HG03108 (cell line): ENCODE data around the gene PARP11.
"Not testable (repeated sequence)": the region's sequence is repeated elsewhere in the genome, so short reads cannot be mapped to it uniquely, and the experiment has no call there.

ENCODE experiments used
- ATAC-seq: cut with Tn5 transposase; IDR thresholded peaks from one replicate; pipeline ENCODE4 v1.9.1; 2021; ENCODE audit warnings: moderate library complexity; ENCODE audit not compliant: unreplicated experiment

Gene PARP11

DNA sequence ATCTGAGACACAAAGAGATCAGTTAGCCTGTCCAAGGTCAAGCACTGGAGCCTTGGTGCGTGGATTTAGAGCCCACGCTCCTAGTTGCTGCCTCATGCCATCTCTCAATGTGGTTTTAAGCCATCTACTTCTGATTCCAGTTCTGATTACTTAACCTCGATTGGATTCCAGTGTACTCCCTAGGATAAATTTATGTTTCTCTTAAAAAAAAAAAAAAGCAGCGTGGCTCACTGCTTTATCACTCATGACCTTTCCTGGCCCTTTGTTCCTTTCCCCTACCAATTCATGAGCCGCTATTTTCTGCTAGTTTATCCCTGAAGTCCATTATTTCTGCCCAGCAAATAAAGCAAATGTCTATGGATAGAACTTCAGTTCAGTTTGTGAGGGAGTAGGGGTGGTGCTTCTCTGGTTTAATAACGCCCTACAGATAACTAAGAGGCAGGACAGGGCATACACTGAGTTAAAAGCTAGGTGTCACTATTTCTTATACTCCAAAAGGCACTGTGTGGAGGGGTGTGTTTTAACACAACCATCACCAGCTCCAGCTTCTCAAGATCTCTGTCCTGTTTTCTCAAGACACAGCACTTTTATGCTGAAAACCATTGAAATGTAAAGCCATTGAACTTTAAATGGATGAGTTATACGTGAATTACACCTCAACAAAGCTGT lies 9.8 kb upstream of the PARP11 start:
- no peak for ATAC-seq

DNA sequence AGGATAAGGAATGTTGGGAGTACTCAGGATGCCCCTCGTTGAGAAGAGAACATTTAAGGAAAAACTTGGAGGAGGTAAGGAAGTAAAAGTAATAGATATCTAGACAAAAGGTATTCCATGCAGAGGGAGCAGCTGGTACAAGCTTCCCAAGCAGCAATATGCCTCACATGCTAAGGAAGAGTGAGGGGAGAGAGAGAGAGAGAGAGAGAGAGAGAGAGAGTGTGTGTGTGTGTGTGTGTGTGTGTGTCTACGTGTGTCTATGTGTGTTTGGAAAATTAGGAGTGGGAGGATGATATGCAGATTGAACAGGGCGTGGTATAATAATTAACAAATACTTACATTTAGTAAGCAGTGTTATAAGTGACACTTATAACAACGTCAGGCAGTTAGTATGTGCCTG lies 9.2 kb upstream of the PARP11 start:
- no peak for ATAC-seq

DNA sequence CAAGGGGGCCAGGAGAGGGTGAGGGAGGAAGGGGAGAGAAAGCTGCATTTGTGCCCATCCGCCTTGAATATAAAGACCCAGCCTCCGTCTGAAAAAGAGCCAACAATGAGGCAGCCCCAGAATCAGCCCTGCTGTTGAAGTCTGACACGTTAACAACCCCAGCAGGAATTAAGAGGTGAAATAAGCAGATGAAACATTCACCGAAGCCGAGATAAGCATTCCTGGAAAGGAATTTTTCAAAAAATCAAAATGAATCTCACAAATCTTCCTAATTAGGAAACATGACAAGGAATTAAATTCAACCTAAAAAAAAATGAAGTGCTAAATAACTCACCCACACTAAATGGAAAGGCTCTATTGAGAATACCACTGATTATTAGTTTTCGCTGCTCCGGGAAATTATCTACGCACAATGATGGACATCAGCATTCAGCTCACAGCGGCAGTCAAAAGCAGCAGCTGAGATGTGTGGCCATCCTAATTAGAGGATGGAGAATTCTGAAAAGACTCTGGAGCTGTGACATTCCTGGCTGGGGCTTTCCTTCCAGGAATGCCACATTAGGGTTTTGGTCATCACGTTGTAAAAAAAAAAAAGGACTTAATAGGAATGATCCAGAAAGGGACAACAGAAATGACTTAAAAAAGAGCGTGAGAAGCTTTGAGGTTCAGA lies 8.2 kb upstream of the PARP11 start:
- no peak for ATAC-seq

DNA sequence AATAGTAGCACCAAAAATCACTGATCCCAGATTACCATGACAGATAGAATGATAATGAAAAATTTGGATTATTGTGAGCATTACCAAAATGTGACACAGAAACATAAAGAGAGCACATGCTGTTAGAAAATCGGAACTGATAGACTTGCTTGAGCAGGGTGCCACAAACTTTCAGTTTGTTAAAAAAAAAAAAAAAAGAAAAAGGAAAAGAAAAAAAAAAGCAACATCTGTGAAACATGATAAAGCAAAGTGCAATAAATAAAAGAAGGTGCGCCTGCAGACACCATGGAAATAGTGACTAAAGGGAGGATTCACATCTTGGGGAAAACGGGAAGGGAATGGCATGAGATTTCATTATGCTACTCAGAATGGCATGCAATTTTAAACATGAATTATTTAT lies 6.6 kb upstream of the PARP11 start:
- no peak for ATAC-seq

DNA sequence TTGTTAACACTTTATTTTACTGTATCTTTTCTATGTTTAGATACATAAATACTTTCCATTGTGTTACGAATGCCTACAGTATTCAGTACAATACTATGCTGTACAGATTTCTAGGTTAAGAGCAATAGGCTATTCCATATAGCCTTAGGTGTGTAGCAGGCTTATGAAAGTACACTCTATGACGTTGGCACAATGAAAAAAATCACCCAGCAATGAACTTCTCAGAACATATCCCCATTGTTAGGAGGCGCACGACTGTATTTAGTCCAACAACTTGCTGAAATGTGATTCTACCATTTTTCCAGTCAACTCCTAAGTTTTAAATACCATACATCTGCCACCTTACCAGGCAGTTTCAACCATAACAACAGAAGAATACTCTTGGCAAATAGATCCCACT lies 1.8 kb downstream of the PARP11 start:
- ATAC-seq = no peak

DNA sequence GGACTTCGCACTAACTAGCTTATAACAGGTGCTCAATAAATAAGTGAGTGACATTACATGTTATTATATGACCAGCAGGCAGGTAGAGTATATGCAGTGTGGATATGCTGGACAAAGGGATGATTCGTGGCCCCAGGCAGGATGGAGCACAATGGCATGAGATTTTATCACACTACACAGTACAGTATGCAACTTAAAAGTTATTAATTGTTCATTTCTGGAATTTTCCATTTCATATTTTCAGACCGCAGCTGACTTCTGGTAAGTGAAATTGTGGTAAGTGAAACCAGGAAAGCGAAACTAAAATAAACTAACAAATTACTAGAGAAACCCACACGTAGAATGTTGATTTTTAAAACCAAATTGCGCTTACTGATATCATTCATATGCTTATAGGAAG lies 3.3 kb downstream of the PARP11 start:
- no peak for ATAC-seq

DNA sequence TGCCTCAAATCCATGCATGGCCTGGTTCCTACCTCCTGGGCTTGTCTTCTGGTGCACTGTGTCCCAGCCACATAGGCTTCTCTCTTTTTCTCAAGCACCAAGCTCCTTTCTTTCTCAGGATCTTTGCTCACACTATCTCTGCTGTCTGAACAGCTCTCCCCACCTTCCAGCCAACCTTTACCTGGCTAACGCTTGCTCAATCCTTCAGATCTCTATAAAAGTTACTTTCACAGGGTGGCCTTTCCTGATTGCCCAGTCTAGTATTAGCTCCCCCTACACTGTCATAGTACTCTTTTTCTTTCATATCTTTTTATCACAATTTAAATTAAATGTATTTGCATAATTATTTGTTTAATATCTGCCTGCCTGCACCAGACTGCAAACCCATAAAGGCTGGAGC lies 3.8 kb downstream of the PARP11 start:
- no peak for ATAC-seq

DNA sequence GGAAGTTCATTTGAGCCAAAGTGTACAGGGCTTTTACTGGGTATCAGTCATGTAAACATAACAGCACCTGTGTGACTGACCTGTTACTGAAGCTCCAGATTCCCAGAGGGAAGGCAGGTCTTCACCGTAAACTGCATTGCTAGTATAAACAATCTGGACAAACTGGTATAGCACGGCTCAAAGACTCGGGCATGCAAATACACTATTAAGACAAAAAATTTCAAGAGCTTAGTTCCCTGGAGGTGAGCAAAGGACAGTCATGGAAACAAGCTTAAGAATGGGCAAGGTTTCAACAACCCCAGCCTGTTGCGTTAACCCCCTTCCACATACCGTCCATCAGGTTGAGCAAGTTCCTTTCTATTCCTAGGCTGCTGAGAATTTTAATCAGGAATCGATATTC lies 9.4 kb downstream of the PARP11 start:
- no peak for ATAC-seq

DNA sequence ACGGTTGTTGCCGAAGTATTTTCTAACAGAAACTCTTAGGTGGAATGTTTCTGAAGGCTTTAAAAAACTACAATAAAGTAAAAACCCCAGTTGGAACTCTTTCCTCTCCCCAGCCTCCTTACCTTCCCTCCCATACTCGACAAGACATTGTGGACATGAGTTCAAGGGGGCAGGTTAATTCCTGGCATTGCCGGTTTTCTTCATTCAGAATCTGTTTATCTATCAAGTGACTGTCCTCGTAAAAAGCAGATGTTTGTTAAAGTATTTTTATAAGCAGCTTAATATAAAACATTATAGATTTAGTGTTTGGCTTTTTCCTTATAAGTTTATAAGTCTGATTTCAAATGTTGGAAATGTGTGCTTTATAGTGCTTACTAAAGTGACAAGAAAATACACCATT lies 30.7 kb downstream of the PARP11 start:
- ATAC-seq = no peak

DNA sequence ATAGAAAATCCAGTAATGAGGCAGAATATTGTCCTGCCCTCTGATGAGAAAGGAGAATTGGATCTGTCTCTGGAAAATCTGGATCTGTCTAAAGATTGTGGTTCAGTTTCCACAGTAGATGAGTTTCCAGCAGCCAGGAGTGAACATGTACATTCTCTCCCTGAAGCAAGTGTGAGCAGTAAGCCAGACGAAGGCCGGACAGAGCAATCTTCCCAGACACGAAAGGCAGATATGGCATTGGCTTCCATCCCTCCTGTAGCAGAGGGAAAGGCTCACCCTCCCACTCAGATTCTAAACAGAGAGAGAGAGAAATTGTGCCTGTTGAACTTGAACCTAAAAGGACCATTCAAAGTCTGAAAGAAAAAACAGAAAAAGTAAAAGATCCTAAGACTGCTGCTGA lies 31.4 kb downstream of the PARP11 start:
- no peak for ATAC-seq

DNA sequence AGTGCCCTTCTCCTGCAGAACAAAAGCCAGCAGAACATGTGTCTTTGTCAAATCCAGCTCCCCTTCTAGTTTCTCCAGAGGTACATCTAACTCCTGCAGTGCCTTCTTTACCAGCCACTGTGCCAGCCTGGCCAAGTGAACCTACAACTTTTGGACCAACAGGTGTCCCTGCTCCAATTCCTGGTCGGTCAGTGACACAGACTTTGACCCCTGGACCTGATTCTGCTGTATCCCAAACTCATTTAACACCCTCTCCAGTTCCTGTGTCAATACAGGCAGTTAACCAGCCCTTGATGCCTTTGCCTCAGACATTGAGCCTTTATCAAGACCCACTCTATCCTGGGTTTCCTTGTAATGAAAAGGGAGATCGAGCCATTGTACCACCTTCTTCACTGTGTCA lies 32.4 kb downstream of the PARP11 start:
- not testable (repeated sequence) for ATAC-seq

DNA sequence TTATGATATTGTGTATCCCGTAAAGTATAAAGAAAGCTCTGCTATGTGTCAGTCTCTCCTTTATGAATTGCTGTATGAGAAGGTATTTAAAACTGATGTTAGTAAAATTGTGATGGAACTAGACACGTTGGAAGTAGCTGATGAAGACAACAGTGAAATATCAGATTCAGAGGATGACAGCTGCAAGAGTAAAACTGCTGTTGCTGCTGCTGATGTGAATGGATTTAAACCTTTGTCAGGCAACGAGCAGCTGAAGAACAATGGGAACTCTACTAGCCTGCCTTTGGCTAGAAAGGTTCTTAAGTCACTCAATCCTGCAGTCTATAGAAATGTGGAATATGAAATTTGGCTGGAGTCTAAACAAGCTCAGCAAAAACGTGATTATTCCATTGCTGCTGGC lies 33.5 kb downstream of the PARP11 start:
- ATAC-seq = not testable (repeated sequence)

DNA sequence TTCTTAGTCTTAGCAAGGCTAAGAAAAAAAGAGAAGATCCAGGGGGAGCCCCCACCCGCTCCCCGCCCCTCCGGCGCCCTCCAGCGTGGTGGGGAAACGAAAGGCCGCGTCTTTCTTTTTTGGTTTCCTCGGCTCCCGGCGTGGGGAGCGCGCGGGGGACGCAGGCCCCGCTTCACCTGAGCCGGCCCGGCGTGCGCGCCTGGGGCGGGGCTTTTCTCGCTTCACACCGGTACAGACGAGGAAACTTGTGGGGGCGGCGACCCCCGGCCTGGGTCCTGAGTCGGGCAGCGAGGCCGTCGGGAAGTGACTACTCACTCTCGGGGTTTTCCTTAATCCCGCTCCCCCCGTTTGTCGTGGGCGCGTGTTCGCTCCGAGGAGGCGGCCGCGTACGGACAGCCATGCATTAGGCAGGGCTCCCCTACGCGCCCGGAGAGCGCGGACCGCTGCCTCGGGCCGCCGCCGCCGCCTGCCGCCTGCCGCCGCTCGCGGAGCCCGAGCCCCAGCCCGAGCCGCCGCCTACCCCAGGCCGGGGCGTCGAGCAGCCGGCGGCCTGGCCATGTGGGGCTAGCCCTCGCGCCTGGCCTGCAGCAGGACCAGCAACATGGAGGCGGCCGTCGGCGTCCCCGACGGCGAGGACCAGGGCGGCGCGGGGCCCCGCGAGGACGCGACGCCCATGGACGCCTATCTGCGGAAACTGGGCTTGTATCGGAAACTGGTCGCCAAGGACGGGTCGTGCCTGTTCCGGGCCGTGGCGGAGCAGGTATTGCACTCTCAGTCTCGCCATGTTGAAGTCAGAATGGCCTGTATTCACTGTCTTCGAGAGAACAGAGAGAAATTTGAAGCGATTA lies 34.3 kb downstream of the PARP11 start:
- ATAC-seq = not testable (repeated sequence)

DNA sequence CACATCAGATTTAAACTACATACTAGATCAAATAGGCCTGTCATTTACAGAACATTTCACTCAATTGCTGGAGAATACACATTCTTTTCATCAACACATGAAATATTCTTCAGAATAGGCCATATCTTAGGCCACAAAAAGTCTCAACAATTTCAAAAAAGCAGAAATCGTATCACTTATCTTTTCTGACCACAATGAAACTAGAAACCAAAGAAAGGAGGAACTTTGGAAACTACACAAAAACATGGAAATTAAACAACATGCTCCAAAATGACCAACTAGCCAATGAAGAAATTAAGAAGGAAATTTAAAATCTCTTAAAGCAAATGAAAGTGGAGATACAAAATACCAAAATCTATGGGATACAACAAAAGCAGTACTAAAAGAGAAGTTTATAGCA lies 35.1 kb downstream of the PARP11 start:
- no peak for ATAC-seq

DNA sequence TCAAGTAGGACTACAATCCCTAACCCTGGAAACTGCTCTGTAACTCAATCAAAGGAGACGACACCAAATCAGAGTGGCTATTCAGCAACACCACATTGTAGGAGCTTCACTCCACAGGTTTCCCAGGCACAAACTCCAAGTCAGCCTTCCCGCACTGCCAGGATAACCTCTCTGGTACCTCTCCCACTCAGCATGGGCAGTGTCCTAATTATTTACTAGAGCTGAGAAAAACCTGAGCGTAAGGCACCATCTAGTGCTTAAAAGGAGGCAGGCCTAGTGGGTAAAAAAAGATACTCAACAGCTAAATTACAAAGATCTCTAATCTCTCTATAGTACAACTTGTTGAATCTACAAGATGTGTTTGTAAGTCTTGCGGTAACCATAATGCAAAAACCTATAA lies 36.1 kb downstream of the PARP11 start:
- no peak for ATAC-seq

DNA sequence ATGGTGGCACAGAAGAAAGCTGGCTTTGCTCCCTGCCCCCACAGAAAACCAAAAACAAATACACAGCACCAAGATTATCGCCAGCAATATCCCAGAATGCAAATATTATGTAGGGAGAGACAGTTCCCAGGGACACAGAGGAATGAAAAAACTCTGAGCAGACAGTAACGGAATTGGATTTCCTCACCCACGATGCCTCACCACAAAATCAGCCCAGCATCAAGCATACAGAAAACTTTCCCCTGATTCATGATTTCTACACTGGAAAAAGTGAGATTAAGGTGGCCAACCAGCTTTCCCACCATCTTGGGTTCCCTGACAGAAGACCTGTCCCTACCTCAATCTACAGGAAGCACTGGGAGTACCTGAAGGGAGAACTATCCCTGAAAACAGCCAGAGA lies 36.6 kb downstream of the PARP11 start:
- no peak for ATAC-seq

DNA sequence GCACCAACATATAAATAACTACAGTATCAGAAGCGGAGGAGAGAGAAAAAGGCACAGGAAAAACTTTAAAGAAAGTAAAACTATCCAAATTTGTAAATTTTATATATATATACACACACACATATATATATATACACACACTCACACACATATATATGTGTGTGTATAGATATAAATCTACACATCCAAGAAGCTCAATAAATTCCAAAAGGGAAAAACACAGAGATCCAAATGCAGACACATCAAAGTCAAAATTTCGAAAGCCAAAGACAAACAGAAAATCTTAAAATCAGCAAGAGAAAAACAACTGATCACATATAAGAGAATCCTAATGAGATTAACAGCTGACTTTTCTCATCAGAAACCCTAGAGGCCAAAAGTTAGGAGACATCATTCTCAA lies 37.3 kb downstream of the PARP11 start:
- ATAC-seq = no peak

DNA sequence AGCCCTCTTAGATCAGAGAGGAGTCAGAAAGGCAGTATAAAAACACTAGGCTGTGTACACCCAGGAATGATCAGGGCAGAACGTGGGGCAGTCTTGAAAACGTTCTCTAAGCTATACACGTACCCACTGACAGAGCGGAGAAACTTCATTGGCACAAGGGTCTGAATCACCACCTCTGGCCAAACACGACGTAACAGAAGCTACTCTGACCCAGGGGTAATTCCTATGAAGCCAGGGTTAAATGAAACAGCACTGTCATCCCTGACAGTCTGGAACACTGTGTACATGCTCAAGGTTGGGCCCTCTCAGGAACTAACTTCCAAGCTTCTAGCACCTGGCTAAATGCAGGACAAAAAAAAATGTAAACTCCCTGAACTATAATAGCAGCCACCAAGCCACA lies 38.4 kb downstream of the PARP11 start:
- ATAC-seq = no peak

DNA sequence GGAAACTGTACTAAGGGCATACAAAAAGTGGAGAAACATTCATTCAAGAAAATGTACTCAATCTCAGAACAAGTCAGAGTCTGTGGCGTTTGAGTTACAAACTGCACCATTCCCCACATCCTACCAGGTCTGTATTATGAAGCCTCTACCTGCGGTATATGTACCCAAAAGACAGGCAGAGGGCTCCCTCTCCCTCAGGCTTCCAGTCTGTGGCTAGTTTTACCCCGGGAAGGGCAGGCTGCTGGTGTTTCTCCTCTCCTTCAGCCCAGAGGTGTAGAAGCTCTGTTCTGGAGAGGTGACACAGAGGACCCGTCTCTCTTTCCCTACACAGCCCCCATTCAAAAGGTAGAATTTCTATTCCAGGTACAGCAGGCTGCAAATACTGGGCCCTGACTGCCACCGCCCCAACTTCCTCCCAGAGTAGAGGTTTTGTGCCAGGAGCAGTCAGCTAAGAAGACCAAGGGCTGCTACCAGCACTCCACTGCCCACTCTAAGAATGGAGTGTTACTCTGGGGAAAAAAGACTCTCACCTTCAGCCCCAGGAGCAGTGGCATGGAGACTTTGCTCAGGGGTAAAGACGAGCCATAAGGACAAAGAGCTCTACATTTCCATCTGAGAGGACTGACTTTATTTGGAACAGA lies 39.4 kb downstream of the PARP11 start:
- no peak for ATAC-seq

DNA sequence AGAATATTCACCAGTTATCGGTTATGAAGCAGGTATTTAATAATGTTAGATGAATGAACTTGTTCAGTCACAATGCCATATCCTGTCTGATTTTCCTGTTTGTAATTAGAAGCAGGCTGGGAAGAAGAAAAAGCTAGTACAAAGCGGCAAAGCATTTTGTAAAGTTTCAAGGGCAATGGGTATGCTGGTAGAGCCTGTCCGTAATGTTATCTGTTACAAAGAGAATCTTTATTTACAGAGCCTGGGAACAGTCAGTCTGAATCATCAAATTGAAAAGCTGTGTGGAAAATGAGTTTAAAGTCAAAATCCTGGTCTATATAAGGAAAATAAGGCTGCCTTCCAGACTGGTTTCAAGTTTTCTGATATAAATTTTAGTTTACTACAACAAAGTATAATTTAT lies 40.5 kb downstream of the PARP11 start:
- no peak for ATAC-seq

DNA sequence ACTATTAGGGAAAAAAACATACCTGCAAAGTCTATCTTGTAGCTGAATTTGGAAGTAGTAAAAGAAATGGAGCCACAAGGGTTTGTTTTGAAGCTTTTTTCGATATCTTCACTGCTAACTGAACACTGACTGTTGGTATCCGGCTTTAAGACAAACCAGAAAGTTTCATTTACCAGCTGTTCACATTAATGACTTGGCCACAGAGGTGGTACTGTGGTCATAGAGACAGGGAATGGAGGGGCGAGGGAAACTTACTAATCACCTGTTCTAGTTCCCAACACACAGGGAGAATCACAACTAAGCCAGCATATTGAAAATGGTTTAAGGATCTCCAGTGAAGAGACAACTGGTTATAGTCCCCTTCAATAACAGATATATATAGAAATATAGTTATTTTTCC lies 44.3 kb downstream of the PARP11 start:
- ATAC-seq = no peak
